T-helper 2 cell treated with Interferon-gamma antibody and Interleukin-4, amounts not matched to agents 5 μg/mL and 100 μg/mL, for 36 hours (primary cell): Measurements from ENCODE around the gene GPSM1.

Experiments used
- DNase-seq: peaks from one replicate; pipeline ENCODE4 v3.0.0; 2021; ENCODE audit warnings: low spot score
- H3K27ac Mint-ChIP-seq: one replicate; pipeline ENCODE4 v1.8.0; 2021; ENCODE audit warnings: mild to moderate bottlenecking, mixed read lengths
- H3K27me3 Mint-ChIP-seq: one replicate; pipeline ENCODE4 v1.8.0; 2021; ENCODE audit warnings: low read depth, mixed read lengths
- H3K36me3 Mint-ChIP-seq: one replicate; pipeline ENCODE4 v1.8.0; 2021; ENCODE audit warnings: low read depth, mixed read lengths
- H3K4me1 Mint-ChIP-seq: one replicate; pipeline ENCODE4 v1.8.0; 2021; ENCODE audit warnings: low read depth, mixed read lengths
- H3K4me3 Mint-ChIP-seq: one replicate; pipeline ENCODE4 v1.8.0; 2022; ENCODE audit warnings: mild to moderate bottlenecking, moderate library complexity, mixed read lengths
- H3K9me3 Mint-ChIP-seq: one replicate; pipeline ENCODE4 v1.8.0; 2021; ENCODE audit warnings: mixed read lengths

GPSM1 gene

GRCh38 chr9:136304981-136305380 is 22.4 kb upstream of the GPSM1 start:
- no peak overlapping the region for H3K27ac Mint-ChIP-seq
- no peaks in the 10 kb centered on the region for H3K9me3 Mint-ChIP-seq
- H3K27me3 Mint-ChIP-seq: no peaks in the 10 kb centered on the region
- no peak for DNase-seq
- no peaks in the 10 kb centered on the region for H3K36me3 Mint-ChIP-seq
- no peak overlapping the region for H3K4me3 Mint-ChIP-seq
- no peaks in the 10 kb centered on the region for H3K4me1 Mint-ChIP-seq

- Mint-ChIP-seq H3K9me3 (no peaks in the 10 kb centered on the region), H3K4me3 (no peak overlapping the region), H3K27ac (no peak overlapping the region), H3K36me3 (no peaks in the 10 kb centered on the region), H3K4me1 (no peaks in the 10 kb centered on the region), H3K27me3 (no peaks in the 10 kb centered on the region)
- no peak for DNase-seq
Measured at GRCh38 chr9:136305804-136306203, 21.5 kb upstream of the GPSM1 start.

- H3K9me3 Mint-ChIP-seq: no peaks in the 10 kb centered on the region
- H3K4me3 Mint-ChIP-seq: no peak overlapping the region
- no peak overlapping the region for H3K27ac Mint-ChIP-seq
- no peaks in the 10 kb centered on the region for H3K4me1 Mint-ChIP-seq
- no peaks in the 10 kb centered on the region for H3K36me3 Mint-ChIP-seq
- no peaks in the 10 kb centered on the region for H3K27me3 Mint-ChIP-seq
- DNase-seq: no peak
Measured at GRCh38 chr9:136306211-136307208, 20.8 kb upstream of the GPSM1 start.

GRCh38 chr9:136307215-136307750 is 20.1 kb upstream of the GPSM1 start:
- Mint-ChIP-seq H3K4me1 (no peaks in the 10 kb centered on the region), H3K27ac (no peak overlapping the region), H3K9me3 (no peaks in the 10 kb centered on the region), H3K4me3 (no peak overlapping the region), H3K36me3 (no peaks in the 10 kb centered on the region), H3K27me3 (no peaks in the 10 kb centered on the region)
- DNase-seq: no peak

GRCh38 chr9:136308006-136308701 is 19.2 kb upstream of the GPSM1 start:
- Mint-ChIP-seq H3K9me3 (no peaks in the 10 kb centered on the region), H3K27ac (no peak overlapping the region), H3K4me1 (no peaks in the 10 kb centered on the region), H3K4me3 (no peak overlapping the region), H3K27me3 (no peaks in the 10 kb centered on the region), H3K36me3 (no peaks in the 10 kb centered on the region)
- no peak for DNase-seq

GRCh38 chr9:136308702-136309053 is 18.7 kb upstream of the GPSM1 start:
- Mint-ChIP-seq H3K9me3 (no peaks in the 10 kb centered on the region), H3K4me3 (no peak overlapping the region), H3K27me3 (no peaks in the 10 kb centered on the region), H3K4me1 (no peaks in the 10 kb centered on the region), H3K27ac (no peak overlapping the region), H3K36me3 (no peaks in the 10 kb centered on the region)
- no peak for DNase-seq

GRCh38 chr9:136309101-136309801 is 18.1 kb upstream of the GPSM1 start:
- Mint-ChIP-seq H3K36me3 (no peaks in the 10 kb centered on the region), H3K4me3 (no peak overlapping the region), H3K27ac (no peak overlapping the region), H3K4me1 (no peaks in the 10 kb centered on the region), H3K9me3 (no peaks in the 10 kb centered on the region), H3K27me3 (no peaks in the 10 kb centered on the region)
- DNase-seq: no peak

- Mint-ChIP-seq H3K4me1 (no peaks in the 10 kb centered on the region), H3K9me3 (peaks cover 5% of the 10 kb centered on the region)
Measured at GRCh38 chr9:136309806-136310220, 17.5 kb upstream of the GPSM1 start.

GRCh38 chr9:136310273-136311030 is 16.9 kb upstream of the GPSM1 start:
- no peak overlapping the region for H3K27ac Mint-ChIP-seq
- H3K27me3 Mint-ChIP-seq: no peaks in the 10 kb centered on the region
- no peaks in the 10 kb centered on the region for H3K4me1 Mint-ChIP-seq
- H3K9me3 Mint-ChIP-seq: peaks cover 12% of the 10 kb centered on the region
- H3K4me3 Mint-ChIP-seq: no peak overlapping the region
- H3K36me3 Mint-ChIP-seq: no peaks in the 10 kb centered on the region
- DNase-seq: no peak

More at GRCh38 chr9:136309806-136310220, 17.5 kb upstream of the GPSM1 start:
- Mint-ChIP-seq H3K27ac (no peak overlapping the region), H3K27me3 (no peaks in the 10 kb centered on the region), H3K4me3 (no peak overlapping the region), H3K36me3 (no peaks in the 10 kb centered on the region)
- DNase-seq: no peak

- Mint-ChIP-seq H3K4me1 (no peaks in the 10 kb centered on the region), H3K27ac (no peak overlapping the region), H3K9me3 (peaks cover 21% of the 10 kb centered on the region), H3K36me3 (no peaks in the 10 kb centered on the region), H3K27me3 (peaks cover 2% of the 10 kb centered on the region), H3K4me3 (no peak overlapping the region)
- no peak for DNase-seq
Measured at GRCh38 chr9:136311051-136312008, 16.0 kb upstream of the GPSM1 start.

GRCh38 chr9:136312009-136312375 is 15.3 kb upstream of the GPSM1 start:
- H3K36me3 Mint-ChIP-seq: no peaks in the 10 kb centered on the region
- peaks cover 23% of the 10 kb centered on the region for H3K9me3 Mint-ChIP-seq

GRCh38 chr9:136312436-136312835 is 14.9 kb upstream of the GPSM1 start:
- Mint-ChIP-seq H3K27ac (no peak overlapping the region), H3K4me1 (no peaks in the 10 kb centered on the region), H3K27me3 (peaks cover 2% of the 10 kb centered on the region), H3K4me3 (no peak overlapping the region), H3K9me3 (peaks cover 23% of the 10 kb centered on the region), H3K36me3 (no peaks in the 10 kb centered on the region)
- DNase-seq: no peak

More at GRCh38 chr9:136312009-136312375, 15.3 kb upstream of the GPSM1 start:
- no peak for DNase-seq
- no peak overlapping the region for H3K4me3 Mint-ChIP-seq
- peaks cover 2% of the 10 kb centered on the region for H3K27me3 Mint-ChIP-seq
- H3K27ac Mint-ChIP-seq: no peak overlapping the region
- no peaks in the 10 kb centered on the region for H3K4me1 Mint-ChIP-seq
